Pulmonary artery endothelial cell (primary cell): Measurements from ENCODE around the gene ASCL4. TPM values are rescaled to one million over a fixed set of nuclear protein-coding genes. Genes with fewer than 3 reads are reported as not detected.

Experiments used
- DNase-seq: peaks from one replicate; pipeline ENCODE4 v3.0.0-alpha.2; 2011; ENCODE audit warnings: low read depth, low spot score
- total RNA-seq: library from RNA; depleted of rRNA; stranded (reverse); fragments of >200 nt; gene quantifications from 2 replicates; pipeline ENCODE4 v1.2.3, GENCODE V29; 2014

ASCL4 gene
- total RNA-seq, 1 donor from 2014 or later = not detected

DNA sequence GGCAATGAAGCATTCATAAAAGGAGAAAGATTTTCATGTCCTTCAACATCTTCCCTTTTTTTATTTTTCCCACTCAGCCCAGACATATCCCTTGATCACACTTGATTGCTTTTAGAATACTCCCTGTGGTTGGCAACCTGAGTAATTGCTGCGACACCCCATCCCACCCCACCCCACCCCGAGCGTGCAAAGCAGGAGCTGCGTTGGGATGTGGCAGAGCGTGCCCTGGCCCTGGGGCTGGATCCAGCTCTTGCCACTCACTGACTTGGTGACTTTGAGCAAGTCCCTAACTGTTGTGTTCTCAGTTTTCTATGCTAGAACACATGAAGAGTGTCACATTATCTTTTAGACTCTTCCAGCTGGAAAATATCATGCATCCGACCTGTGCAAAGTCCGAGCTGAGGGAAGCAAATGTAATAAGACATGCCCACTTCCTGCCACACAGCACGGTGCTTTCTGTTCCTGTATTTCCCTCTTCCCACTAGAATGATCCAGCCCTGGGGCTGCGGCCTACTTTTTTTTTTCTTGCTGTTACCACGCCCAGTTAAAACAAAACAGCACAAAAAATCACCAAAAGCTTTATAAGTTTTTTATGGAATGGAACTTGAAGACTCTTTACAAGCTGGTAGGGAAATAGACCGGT lies 4.0 kb downstream of the ASCL4 start:
- DNase-seq = no peak

GRCh38 chr12:107779077-107779831 lies 4.8 kb downstream of the ASCL4 start:
- no peak for DNase-seq

- no peak for DNase-seq
Measured at GRCh38 chr12:107780298-107780697, 5.8 kb downstream of the ASCL4 start.

DNA sequence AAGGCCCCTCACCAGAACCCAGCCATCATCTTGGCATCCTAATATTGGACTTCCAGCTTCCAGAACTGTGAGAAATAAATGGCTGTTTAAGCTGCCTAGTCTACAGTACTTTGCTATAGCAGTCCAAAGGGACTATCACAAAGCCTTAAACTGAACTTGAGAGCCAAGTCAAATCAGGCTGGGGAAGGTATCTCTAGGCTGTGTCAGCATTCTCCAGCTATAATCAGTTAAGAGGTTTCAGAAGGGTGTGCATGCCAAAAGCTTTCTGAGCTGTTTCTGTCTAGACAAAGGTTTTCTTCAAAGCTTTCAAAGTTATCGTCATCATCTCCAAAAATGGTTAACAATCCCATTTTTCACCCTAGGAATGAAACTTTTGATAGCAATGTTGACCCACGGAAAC lies 7.6 kb downstream of the ASCL4 start:
- no peak for DNase-seq

GRCh38 chr12:107783406-107784376 lies 9.2 kb downstream of the ASCL4 start:
- no peak for DNase-seq

DNA sequence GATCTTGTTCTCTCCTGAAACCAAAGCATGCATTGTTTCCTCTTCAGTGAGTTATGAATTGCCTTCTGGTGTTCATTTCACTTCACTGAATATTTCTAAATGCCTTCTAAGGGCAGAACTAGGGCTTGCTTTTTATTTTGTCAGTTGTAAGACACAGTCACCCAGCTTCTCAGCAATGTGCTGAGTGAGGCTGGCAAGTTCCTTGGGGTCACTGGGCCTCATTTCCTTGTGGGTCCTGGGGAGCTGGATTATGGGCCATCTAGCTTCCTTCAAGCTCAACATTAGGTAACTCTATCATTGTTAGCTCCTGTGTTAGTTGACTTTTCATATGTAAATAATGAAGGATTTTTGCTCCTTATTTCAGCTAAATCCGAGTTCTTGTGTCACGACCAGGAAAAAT lies 13.8 kb downstream of the ASCL4 start:
- no peak for DNase-seq

DNA sequence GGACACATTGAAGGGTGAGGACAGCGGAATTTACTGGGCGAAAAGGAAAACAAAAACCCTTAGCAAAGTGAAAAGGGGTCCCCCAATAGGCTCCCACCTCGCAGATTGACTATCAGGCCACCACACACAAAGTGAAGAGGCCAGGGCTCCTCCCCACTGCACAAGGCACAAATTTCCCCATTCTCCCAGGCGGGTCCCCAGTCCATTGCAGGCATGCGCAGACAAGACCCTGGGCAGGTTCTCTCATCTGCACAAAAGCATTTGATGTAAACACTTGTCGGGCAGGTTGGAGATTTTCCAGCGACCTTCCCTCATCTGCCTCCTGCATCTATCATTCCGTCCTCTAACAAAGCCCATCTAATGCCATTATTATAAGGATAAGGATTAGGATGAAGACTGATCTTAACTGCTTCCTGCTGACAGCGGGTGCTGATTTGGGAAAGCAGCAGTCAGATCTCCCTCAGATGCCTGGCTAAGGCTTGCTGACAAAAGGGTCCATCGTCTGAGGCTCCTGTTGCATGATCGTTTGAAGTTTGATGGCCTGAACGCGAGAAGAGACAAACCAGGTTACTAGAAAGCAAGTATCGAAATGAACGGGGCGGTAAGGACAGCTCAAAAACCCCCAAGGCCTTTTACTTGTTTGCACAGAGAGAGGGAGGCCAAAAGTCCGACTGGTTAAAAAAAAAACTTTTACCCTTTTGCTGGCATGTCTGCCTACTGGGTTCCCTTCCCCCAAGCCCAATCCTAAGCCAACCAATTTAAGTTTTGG lies 14.4 kb downstream of the ASCL4 start:
- no peak for DNase-seq

DNA sequence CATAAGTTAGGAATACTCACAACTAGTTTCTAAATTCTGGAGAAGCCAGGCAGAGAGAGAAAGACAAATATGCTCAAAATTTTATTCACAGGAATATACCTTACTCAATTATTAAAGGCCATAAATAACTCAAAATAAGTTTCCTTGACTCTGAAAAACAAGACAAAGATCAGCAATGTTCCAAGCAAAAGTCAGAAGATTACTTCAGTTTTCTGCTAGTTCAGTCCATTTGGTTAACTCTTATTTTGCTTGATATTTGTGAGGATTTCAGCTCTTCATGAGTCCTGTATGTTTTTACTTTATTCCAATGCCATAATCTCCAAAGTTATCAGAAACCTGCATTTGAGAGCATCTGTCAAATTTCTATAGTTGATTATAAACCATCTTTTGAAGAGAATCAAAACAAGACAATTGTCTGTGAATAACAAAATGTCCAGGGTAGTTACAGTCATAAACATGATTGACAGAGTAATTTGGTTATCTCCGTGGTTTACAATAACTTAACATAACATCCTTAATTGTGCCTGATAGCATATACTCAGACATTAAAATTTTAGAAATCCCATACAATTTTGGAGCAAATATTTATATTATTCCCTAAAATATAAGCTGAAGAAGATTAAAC lies 17.1 kb downstream of the ASCL4 start:
- no peak for DNase-seq

- DNase-seq = no peak
Measured at GRCh38 chr12:107794451-107794850, 19.9 kb downstream of the ASCL4 start.

- DNase-seq = no peak
Measured at GRCh38 chr12:107798580-107798979, 24.1 kb downstream of the ASCL4 start.

GRCh38 chr12:107801150-107801549 lies 26.6 kb downstream of the ASCL4 start:
- DNase-seq = no peak

GRCh38 chr12:107803092-107803491 lies 28.6 kb downstream of the ASCL4 start:
- no peak for DNase-seq

GRCh38 chr12:107805488-107806180 lies 31.1 kb downstream of the ASCL4 start:
- DNase-seq = no peak

DNA sequence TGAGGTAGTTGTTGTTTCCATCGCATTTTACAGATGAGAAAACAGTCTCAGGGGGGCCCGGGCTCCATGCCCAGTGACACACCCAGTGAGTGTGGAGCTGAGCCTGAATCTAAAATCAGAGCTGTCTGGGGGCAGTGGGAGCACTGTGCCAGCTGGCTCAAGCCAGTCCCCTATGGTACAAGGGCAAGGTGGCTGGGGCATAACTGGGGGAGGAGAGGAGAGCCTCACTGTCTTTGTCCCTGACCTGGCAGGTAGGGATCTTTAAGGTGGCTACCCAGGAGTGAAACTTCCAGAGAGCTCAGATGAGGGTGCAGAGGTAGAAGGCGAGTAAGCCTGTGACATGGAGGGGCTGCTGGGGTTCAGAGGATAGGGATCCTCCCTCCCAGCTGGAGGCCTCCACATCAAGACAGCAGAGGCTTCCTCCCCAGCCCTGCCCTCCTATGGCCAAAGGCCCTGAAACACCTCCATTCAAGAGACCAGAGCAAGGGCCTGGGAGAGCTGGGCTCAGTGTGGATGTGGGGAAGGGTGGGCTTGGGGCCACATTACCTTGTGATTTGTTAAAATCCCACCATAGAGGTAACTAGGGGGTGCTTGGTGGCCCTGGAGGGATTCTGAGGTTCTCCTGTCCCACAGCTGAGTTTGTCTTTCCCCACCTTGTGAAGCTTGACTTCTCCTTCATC lies 33.1 kb downstream of the ASCL4 start:
- DNase-seq = no peak

GRCh38 chr12:107817250-107817649 lies 42.7 kb downstream of the ASCL4 start:
- DNase-seq = no peak

- DNase-seq = no peak
Measured at GRCh38 chr12:107818984-107819383, 44.5 kb downstream of the ASCL4 start.

GRCh38 chr12:107822356-107822755 lies 47.9 kb downstream of the ASCL4 start:
- no peak for DNase-seq
